Measurements from ENCODE around the gene MMEL1. TPM values are rescaled to one million over a fixed set of nuclear protein-coding genes. Genes with fewer than 3 reads are reported as not detected.
"Not testable (repeated sequence)": the region's sequence is repeated elsewhere in the genome, so short reads cannot be mapped to it uniquely, and the experiment has no call there.

The MMEL1 gene
- total and polyA plus RNA-seq, 12 donors, result 0.17 to 3.9 (median 0.67) TPM; not detected in 7

- Histone ChIP-seq H3K4me1 (peaks cover 8 to 45% (median 32%) of the 10 kb centered on the region in 9 donors), H3K27me3 (peaks cover 0 to 3% (median 0%) of the 10 kb centered on the region in 7 donors), H3K9me3 (no peaks in the 10 kb centered on the region), H3K27ac (peak overlapping the region; percentile 88 to 95 (median 92)), H3K36me3 (peaks cover 0 to 32% (median 0%) of the 10 kb centered on the region in 9 donors), H3K4me3 (peak overlapping the region; percentile 45 to 81 (median 68))
- no peak for TF ChIP-seq CTCF (IDR thresholded peaks at IDR 0.05)
- WGBS, 2 donors, result 19 to 23% methylated on average over 26 of the region's 26 CpGs
- peak; percentile 78 to 82 for DNase-seq
- peak; percentile 52 to 72 (median 60) for ATAC-seq
- intact Hi-C loops (cut with DNase I), result no loop called here
These were observed 77.1 kb downstream of the MMEL1 start for GRCh38 chr1:2555634-2556276.

- Histone ChIP-seq H3K9me3 (no peaks in the 10 kb centered on the region), H3K36me3 (peaks cover 0 to 23% (median 0%) of the 10 kb centered on the region in 9 donors), H3K27ac (peak overlapping the region in 9 of 10 donors; percentile 91 to 95 (median 93)), H3K4me1 (peaks cover 8 to 47% (median 34%) of the 10 kb centered on the region in 9 donors), H3K4me3 (peak overlapping the region in 6 of 10 donors; percentile 45 to 81 (median 68)), H3K27me3 (peaks cover 0 to 3% (median 0%) of the 10 kb centered on the region in 7 donors)
- intact Hi-C loops (cut with DNase I), result no loop called here
- ATAC-seq, result peak in 2 of 8 donors; percentile 8 to 12
- DNase-seq, result peak in 1 of 2 donors; percentile 55
- TF ChIP-seq CTCF (IDR thresholded peaks at IDR 0.05), result peak in 8 of 9 donors; percentile 17 to 62 (median 54)
- WGBS, 2 donors, result 52 to 63% methylated on average over 19 of the region's 19 CpGs
These were observed 78.0 kb downstream of the MMEL1 start for GRCh38 chr1:2554621-2555387.

- H3K27ac ChIP-seq, result peak overlapping the region in 1 of 10 donors; percentile 9
These were observed 78.8 kb downstream of the MMEL1 start for GRCh38 chr1:2553871-2554620.

GRCh38 chr1:2553076-2553475 is 79.7 kb downstream of the MMEL1 start:
- H3K27me3 ChIP-seq; H3K4me3 ChIP-seq; H3K27ac ChIP-seq; intact Hi-C loops (cut with DNase I); DNase-seq; H3K36me3 ChIP-seq; H3K9me3 ChIP-seq; ATAC-seq: not testable (repeated sequence)
- WGBS, 2 donors, result 65 to 66% methylated on average over 7 to 9 of the region's 9 CpGs
- H3K4me1 ChIP-seq, result peaks cover 13 to 56% (median 47%) of the 10 kb centered on the region in 9 donors

More at GRCh38 chr1:2553871-2554620, 78.8 kb downstream of the MMEL1 start:
- Histone ChIP-seq H3K36me3 (peaks cover 0 to 15% (median 0%) of the 10 kb centered on the region in 9 donors), H3K27me3 (peaks cover 0 to 3% (median 0%) of the 10 kb centered on the region in 7 donors), H3K9me3 (no peaks in the 10 kb centered on the region), H3K4me1 (peaks cover 11 to 55% (median 41%) of the 10 kb centered on the region in 9 donors), H3K4me3 (no peak overlapping the region)
- ATAC-seq (no peak), DNase-seq (no peak)
- WGBS, 2 donors, result 76 to 79% methylated on average over 23 to 30 of the region's 30 CpGs
- no peak for TF ChIP-seq CTCF (IDR thresholded peaks at IDR 0.05)
- intact Hi-C loops (cut with DNase I), result no loop called here

Measured in heart right ventricle (tissue), 16 donors.